DND-41 (cell line): Measurements from ENCODE around the gene NFIB.

Experiments used
- ATAC-seq: fragments of 200-7000 bp; cut with Tn5 transposase; 3 replicates; pipeline ENCODE4 v1.9.1; 2021; ENCODE audit warnings: low read depth; ENCODE audit not compliant: insufficient read depth
- DNase-seq: peaks from one replicate; pipeline ENCODE4 v3.0.0-alpha.2; 2020
- H2AFZ ChIP-seq: 2 replicates; pipeline ENCODE4 v1.6.0; 2012; ENCODE audit warnings: low read depth, low read length
- H3K27ac ChIP-seq: 2 replicates; pipeline ENCODE4 v1.5.1; 2012; ENCODE audit warnings: low read length, inconsistent platforms
- H3K27me3 ChIP-seq: fragments of 200-600 bp; sonication (generic); 2 replicates; pipeline ENCODE4 v1.6.0; 2012; ENCODE audit warnings: low read length, mild to moderate bottlenecking, inconsistent platforms; ENCODE audit not compliant: insufficient read depth, poor library complexity
- H3K36me3 ChIP-seq: 2 replicates; pipeline ENCODE4 v1.5.1; 2012; ENCODE audit warnings: low read length, inconsistent platforms; ENCODE audit not compliant: insufficient read depth
- H3K4me1 ChIP-seq: 2 replicates; pipeline ENCODE4 v1.5.1; 2012; ENCODE audit warnings: mild to moderate bottlenecking, low read length; ENCODE audit not compliant: insufficient read depth
- H3K4me2 ChIP-seq: 2 replicates; pipeline ENCODE4 v1.6.0; 2012; ENCODE audit warnings: mild to moderate bottlenecking, moderate library complexity, low read length, inconsistent platforms; ENCODE audit not compliant: insufficient read depth
- H3K4me3 ChIP-seq, 2 experiments: fragments of 200-600 bp in 1 of 2; shearing (Covaris generic) in 1 of 2; 2 replicates each; pipeline ENCODE4 v1.5.1; 2012 to 2016; ENCODE audit warnings: inconsistent platforms in 2 of 2, low read length in 2 of 2, mild to moderate bottlenecking in 2 of 2, low read depth in 1 of 2, moderate library complexity in 1 of 2
- H3K79me2 ChIP-seq: 2 replicates; pipeline ENCODE4 v1.6.0; 2012; ENCODE audit warnings: low read length, inconsistent platforms; ENCODE audit not compliant: insufficient read depth
- H3K9ac ChIP-seq: 2 replicates; pipeline ENCODE4 v1.6.0; 2012; ENCODE audit warnings: low read depth, mild to moderate bottlenecking, inconsistent platforms, low read length, moderate library complexity
- H3K9me3 ChIP-seq: 2 replicates; pipeline ENCODE4 v1.5.1; 2012; ENCODE audit warnings: low read length, moderate library complexity, mild to moderate bottlenecking, inconsistent platforms; ENCODE audit not compliant: insufficient read depth, severe bottlenecking
- H4K20me1 ChIP-seq: 2 replicates; pipeline ENCODE4 v1.6.0; 2012; ENCODE audit warnings: low read length; ENCODE audit not compliant: insufficient read depth
- CTCF ChIP-seq: IDR thresholded peaks from 2 replicates; pipeline ENCODE4 v1.5.1; 2012; ENCODE audit warnings: borderline replicate concordance, low read length, moderate library complexity, mild to moderate bottlenecking; ENCODE audit not compliant: poor library complexity, severe bottlenecking; ENCODE audit errors: extremely low read depth
- EZH2 ChIP-seq: IDR thresholded peaks from 3 replicates; pipeline ENCODE4 v1.6.1; 2012; ENCODE audit warnings: borderline replicate concordance, low read depth, mild to moderate bottlenecking, moderate library complexity, low read length, inconsistent platforms; ENCODE audit not compliant: severe bottlenecking

NFIB gene

GRCh38 chr9:14111696-14112095 lies 202.2 kb downstream of the NFIB start:
- no peak for DNase-seq
- TF ChIP-seq CTCF: no peak
- TF ChIP-seq EZH2: no peak
- H3K27me3 ChIP-seq: no peaks in the 10 kb centered on the region
- H3K9ac ChIP-seq: no peak overlapping the region
- H2AFZ ChIP-seq: no peak overlapping the region
- no peaks in the 10 kb centered on the region for H3K9me3 ChIP-seq
- no peak overlapping the region for H3K27ac ChIP-seq
- H4K20me1 ChIP-seq: no peaks in the 10 kb centered on the region
- no peaks in the 10 kb centered on the region for H3K4me1 ChIP-seq
- H3K4me3 ChIP-seq: no peak overlapping the region
- no peaks in the 10 kb centered on the region for H3K36me3 ChIP-seq
- H3K4me2 ChIP-seq: no peak overlapping the region
- no peak for ATAC-seq
- no peaks in the 10 kb centered on the region for H3K79me2 ChIP-seq

- no peaks in the 10 kb centered on the region for H3K4me1 ChIP-seq
- H3K9me3 ChIP-seq: no peaks in the 10 kb centered on the region
- no peak overlapping the region for H2AFZ ChIP-seq
- H3K4me3 ChIP-seq: no peak overlapping the region
- H3K27me3 ChIP-seq: no peaks in the 10 kb centered on the region
- H3K27ac ChIP-seq: no peak overlapping the region
- no peak overlapping the region for H3K9ac ChIP-seq
- ATAC-seq (no peak), DNase-seq (no peak)
- no peak overlapping the region for H3K4me2 ChIP-seq
- TF ChIP-seq EZH2 (no peak), CTCF (no peak)
- no peaks in the 10 kb centered on the region for H4K20me1 ChIP-seq
- no peaks in the 10 kb centered on the region for H3K36me3 ChIP-seq
- no peaks in the 10 kb centered on the region for H3K79me2 ChIP-seq
Measured at GRCh38 chr9:14107977-14108376, 206.0 kb downstream of the NFIB start.

- no peak for DNase-seq
- Histone ChIP-seq H3K79me2 (no peaks in the 10 kb centered on the region), H2AFZ (no peak overlapping the region), H3K27me3 (no peaks in the 10 kb centered on the region), H3K9me3 (no peaks in the 10 kb centered on the region), H3K27ac (no peak overlapping the region), H3K36me3 (no peaks in the 10 kb centered on the region), H3K4me1 (no peaks in the 10 kb centered on the region), H4K20me1 (no peaks in the 10 kb centered on the region), H3K4me3 (no peak overlapping the region), H3K9ac (no peak overlapping the region), H3K4me2 (no peak overlapping the region)
- no peak for ATAC-seq
- TF ChIP-seq EZH2 (no peak), CTCF (no peak)
Measured at GRCh38 chr9:14107495-14107894, 206.4 kb downstream of the NFIB start.

GRCh38 chr9:14106699-14107098 lies 207.2 kb downstream of the NFIB start:
- no peaks in the 10 kb centered on the region for H4K20me1 ChIP-seq
- H3K27ac ChIP-seq: no peak overlapping the region
- DNase-seq (no peak), ATAC-seq (no peak)
- no peaks in the 10 kb centered on the region for H3K36me3 ChIP-seq
- no peaks in the 10 kb centered on the region for H3K27me3 ChIP-seq
- no peaks in the 10 kb centered on the region for H3K4me1 ChIP-seq
- no peak overlapping the region for H3K4me3 ChIP-seq
- no peak overlapping the region for H3K9ac ChIP-seq
- no peak overlapping the region for H3K4me2 ChIP-seq
- H2AFZ ChIP-seq: no peak overlapping the region
- TF ChIP-seq CTCF (no peak), EZH2 (no peak)
- no peaks in the 10 kb centered on the region for H3K79me2 ChIP-seq
- no peaks in the 10 kb centered on the region for H3K9me3 ChIP-seq
